KG1 (cell line): ENCODE data around the gene PLBD2.

Experiments
- DNase-seq: peaks from one replicate; lab custom pipeline; 2025; lab: John Stamatoyannopoulos, UW

The PLBD2 gene

GRCh38 chr12:113393749-113394148 is 35.4 kb downstream of the PLBD2 start:
- DNase-seq, result no peak

DNA sequence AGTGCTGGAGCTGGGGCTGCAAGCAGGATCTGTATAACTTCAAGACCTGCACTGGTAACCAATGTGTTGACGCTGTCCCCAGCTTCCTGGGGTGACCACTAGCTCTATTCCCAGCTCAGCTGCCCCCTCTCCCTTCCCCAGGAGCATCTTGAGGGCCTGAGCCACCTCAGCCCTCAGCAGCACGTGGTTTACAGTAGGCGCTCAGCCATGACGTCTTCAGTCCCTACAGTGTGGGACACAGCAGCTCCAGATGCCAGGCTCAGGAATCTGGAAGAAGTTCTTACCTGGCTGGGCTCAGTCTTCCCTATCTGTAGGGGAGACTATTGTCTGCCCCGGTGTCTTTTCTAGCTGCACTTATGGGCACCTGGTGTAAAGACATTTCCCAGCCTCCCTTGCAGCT is 36.7 kb downstream of the PLBD2 start:
- DNase-seq, result no peak

DNA sequence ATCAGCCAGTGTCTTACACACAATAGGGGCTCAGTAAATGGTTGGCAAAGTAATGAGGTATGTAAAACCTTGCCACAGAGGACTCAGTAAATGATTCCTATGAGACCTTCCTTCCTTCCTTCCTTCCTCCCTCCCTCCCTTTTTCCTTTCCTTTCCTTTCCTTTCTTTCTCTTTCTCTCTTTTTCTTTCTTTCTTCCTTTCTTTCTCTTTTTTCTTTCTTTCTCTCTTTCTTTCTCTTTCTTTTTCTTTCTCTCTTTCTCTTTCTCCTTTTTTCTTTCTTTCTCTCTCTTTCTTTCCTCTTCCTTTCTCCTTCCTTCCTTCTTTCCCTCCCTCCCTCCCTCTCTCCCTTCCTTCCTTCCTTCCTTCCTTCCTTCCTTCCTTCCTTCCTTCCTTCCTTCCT is 37.8 kb downstream of the PLBD2 start:
- no peak for DNase-seq

DNA sequence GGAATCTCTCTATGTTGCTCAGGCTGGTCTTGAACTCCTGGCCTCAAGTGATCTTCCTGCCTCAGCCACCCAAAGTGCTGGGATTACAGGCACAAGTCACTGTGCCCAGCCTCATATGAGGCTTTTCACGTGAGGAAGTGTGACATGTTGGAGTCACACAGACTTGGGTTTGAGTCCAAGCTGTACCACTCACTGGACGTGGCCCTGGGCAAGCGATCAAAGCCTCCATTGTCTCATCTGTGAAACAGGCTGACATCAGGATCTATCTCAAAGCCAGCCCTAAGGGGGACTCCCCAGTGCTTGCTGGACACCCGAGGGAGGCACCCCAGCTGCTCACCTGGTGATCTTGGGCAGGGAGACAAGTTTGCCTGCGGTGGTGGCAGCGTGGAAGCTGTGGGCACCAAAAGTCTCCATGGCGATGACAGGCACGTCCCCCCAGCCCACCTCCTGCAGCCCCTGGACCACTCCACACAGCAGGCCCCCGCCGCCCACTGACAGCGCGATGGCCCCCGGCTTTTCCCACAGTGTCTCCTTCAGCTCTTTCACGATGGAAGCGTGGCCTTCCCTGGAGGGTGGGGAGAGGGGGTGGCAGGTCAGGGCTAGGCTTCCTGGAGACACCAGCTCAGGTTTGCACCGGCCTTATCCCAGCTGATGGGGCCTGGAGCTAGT is 38.6 kb downstream of the PLBD2 start:
- no peak for DNase-seq

DNA sequence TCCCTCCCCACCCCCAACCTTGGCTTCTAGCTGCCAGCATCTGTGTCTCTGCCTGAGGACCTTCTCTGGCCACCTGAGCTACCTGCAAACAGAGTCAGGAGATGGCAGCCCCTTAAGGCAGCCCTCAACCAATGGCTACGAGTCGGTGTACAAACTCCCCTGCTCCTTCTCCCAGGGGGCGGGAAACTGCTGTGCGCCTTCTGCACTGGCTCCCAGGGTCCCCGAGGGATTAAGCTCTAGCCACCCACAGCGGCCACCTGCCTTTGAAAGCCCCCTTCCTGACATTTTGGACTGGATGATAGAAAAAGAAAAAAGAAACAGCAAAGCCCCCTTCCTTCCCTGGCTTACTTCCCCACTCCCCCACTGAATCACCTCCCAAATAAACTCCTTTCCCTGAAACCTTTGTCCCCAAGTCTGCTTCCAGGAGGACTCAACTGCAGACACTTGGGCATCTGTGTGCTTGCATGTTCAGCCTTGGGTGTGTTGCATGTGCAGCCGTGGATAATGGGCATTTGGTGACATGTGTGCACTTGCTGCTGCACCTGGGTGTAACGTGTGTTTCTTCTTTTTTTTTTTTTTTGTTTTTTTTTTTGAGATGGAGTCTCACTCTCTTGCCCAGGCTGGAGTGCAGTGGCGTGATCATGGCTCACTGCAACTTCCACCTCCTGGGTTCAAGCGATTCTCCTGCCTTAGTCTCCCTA is 39.3 kb downstream of the PLBD2 start:
- no peak for DNase-seq

- no peak for DNase-seq
Observed at GRCh38 chr12:113398346-113399290, 40.2 kb downstream of the PLBD2 start.

GRCh38 chr12:113399490-113399889 is 41.1 kb downstream of the PLBD2 start:
- no peak for DNase-seq

DNA sequence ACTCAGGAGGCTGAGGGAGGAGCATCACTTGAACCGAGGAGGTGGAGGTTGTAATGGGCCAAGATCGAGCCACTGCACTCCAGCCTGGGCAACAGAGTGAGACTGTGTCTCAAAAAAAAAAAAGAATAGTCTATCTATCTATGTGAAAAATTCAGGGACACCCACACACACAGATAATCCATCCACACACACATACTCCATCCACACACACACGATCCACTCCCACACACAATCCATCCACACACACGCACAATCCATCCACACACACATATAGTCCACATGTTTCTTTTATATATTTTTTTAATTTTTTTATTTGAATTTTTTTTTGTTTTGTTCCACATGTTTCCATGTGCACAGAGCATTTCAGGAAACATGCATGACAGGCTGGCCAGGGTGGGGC is 42.0 kb downstream of the PLBD2 start:
- DNase-seq, result no peak

DNA sequence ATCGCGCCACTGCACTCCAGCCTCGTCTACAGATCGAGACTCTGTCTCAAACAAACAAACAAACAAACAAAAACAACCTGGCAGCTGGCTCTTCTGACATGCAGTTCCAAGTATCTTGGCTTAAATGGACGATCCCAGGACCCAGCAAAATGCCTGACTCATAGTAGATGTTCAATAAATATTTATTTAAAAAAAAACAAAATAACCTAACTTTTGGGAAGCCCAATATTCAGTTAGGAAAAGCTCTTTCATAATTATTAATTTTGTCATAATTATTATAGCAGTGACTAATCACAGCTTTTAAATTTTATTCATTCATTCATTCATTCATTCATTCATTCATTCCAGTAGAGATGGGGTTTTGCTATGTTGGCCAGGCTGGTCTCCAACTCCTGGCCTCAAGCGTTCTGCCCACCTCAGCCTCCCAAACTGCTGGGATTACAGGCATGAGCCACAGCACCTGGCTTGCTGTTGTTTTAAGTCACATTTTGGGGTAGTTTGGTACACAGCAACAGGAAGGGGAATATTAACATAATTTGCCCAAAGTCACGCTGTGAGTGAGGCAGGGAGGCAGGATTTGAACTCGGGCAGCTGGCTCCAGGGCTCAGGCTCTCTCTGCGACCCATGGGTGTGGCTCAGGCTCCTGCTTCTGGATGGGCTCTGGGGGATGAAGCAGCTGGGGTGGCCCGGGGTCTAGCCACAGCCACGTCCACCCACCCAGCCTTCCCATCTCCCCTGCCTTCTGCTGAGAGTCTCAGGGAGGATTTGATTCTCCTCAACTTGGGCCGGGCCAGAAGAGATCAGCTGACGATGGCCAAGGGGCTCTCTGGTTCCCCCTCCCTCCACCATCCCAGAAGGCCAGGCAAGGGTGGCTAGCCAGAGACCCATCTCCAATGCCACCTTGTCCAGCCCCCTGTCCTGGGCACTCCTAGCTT is 42.9 kb downstream of the PLBD2 start:
- no peak for DNase-seq

GRCh38 chr12:113402586-113403260 is 44.3 kb downstream of the PLBD2 start:
- no peak for DNase-seq

GRCh38 chr12:113403435-113404415 is 45.3 kb downstream of the PLBD2 start, which contains the start of gene SDS:
Gene SDS, minus strand, starts transcription at chr12:113403887. Its CDS starts 4,179 bp downstream, at chr12:113399708.
- no peak for DNase-seq

DNA sequence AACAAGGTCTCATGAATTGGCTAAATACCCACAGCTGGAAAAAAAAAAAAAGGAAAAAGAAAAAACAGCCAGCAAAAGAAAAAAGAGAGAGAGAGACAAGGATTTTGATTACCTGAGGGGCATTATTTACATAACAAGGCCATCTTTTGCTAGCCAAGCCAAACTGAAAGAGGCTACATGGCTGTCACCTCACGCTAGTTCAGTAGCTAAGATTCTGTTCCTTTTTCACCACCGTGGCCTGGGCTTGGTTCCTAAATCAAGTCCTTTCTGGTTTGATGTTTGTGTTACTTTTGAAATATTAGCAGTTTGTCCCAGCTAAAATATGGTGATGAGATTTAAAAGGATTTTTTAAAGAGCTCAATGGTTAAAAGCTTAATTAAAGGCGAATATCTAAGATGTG is 47.3 kb downstream of the PLBD2 start:
- DNase-seq, result no peak

DNA sequence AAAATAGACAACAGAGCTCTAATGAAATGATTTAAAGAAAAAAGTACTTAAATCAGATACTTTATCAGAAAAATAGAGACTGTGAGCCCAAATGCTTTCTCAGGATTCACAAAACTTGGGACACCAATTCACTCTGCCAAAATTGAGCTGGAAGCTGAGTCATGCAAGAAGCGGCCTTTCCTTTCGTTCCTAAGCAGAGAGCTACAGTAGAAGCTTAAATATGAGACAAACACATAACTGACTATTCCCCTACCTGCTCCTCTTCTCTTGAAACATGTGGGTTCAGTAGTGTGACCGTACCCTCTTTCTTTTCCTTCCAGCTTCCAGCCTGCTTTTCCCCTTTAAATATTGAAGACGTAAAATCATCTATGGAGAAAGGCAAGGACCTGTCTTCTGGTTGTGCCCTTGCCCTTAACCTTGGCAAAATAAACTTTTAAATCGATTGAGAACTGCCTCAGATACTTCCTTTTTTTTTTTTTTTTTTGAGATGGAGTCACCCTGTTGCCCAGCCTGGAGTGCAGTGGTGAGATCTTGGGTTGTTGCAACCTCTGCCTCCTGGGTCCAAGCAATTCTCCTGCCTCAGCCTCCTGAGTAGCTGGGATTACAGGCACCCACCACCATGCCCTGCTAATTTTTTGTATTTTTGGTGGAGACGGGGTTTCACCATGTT is 49.7 kb downstream of the PLBD2 start:
- no peak for DNase-seq

GRCh38 chr12:113408756-113409298 is 50.4 kb downstream of the PLBD2 start:
- DNase-seq, result no peak

DNA sequence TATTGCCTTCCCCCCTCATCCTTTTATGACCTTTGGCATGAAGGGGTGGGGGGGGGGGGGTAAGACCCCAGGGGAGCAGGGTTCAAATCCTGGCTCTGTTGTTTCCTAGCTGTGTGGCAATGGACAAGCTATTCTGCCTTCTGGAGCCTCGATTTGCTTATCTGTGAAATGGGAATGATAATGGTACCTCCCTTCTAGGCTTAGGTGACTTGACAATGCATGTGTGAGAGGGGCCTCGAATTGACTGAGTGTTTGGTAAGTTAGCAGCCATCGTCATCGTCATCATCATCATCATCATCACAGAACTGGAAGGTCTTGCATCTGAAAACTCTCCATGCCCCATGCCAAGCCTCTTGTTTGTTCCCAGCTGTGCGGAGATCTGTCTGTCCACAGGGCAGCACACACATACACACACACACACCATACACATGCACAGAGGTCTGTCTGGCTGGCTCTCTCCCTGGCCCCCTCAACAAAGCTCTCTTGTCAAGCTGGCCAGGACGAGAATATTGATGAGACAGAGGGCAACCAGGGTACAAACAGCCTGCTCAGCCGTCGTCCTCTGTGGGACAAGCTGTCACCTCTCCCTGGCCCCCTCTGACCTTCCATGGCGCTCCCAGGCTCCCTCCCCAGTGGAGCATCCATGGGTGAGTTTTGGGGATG is 51.2 kb downstream of the PLBD2 start:
- no peak for DNase-seq

GRCh38 chr12:113413488-113413939 is 55.1 kb downstream of the PLBD2 start:
- DNase-seq, result no peak

DNA sequence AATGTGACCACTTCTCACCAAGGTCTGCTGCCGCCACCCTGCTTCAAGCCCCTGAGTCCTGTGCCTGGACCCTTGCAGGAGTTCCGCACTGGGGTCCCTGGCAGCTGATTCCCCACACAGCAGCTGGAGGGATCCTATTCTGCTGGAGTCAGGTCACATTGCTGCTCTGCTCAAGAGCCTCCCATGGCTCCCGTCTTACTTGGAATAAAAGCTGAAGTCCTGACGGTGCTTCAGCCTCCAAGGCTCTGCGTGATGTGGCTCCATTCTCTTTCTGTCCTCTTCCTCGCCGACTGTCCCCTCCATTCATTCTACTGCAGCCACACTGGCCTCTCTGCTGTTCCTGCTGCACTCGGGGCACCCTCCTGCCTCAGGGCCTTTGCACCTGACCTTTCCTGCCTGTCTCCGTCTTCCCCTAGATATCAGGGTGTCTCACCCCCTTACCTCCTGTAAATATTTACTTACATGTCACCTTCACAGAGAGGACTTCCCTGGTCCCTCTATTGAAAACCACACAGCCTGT is 56.2 kb downstream of the PLBD2 start:
- DNase-seq, result no peak
